NB4 (cell line): ENCODE data around the gene CC2D1A.

Source experiments
- CTCF ChIP-seq: IDR thresholded peaks from one replicate; pipeline ENCODE4 v1.5.1; 2012; ENCODE audit warnings: low read depth, low read length
- MAX ChIP-seq: IDR thresholded peaks from 2 replicates; pipeline ENCODE4 v1.6.1; 2011; ENCODE audit warnings: low read depth, low read length
- POLR2A ChIP-seq: IDR thresholded peaks from 2 replicates; pipeline ENCODE4 v1.6.1; 2011; ENCODE audit warnings: mild to moderate bottlenecking; ENCODE audit not compliant: insufficient read length; ENCODE audit errors: extremely low read depth

- peak; percentile 39 for TF ChIP-seq CTCF
- TF ChIP-seq POLR2A: no peak
- no peak for TF ChIP-seq MAX
Measured at GRCh38 chr19:13902993-13903555, 2.9 kb upstream of the CC2D1A start.
